ENCODE data around the gene GPHA2.

GPHA2 gene

GRCh38 chr11:64917663-64917995 is 18.1 kb downstream of the GPHA2 start:
- DNase-seq (ENCODE audit: low spot score), result no peak
- peak overlapping the region; percentile 89 for H3K4me3 ChIP-seq
- peak overlapping the region; percentile 66 to 78 for H3K27ac ChIP-seq
- no peak for TF ChIP-seq CTCF (IDR thresholded peaks at IDR 0.05)

GRCh38 chr11:64916775-64917662 is 18.7 kb downstream of the GPHA2 start, which contains the start of gene ATG2A:
TSS of gene ATG2A (minus strand) at chr11:64917209. CDS start at chr11:64917135, 74 bp downstream.
- DNase-seq (ENCODE audit: low spot score), result peak; percentile 99
- TF ChIP-seq CTCF (IDR thresholded peaks at IDR 0.05), result no peak
- Histone ChIP-seq H3K4me3 (peak within 1 kb of the TSS; percentile 89), H3K27ac (peak within 1 kb of the TSS; percentile 74 to 80)

- no peak for TF ChIP-seq CTCF (IDR thresholded peaks at IDR 0.05)
- no peak for DNase-seq (ENCODE audit: low spot score)
- H3K4me3 ChIP-seq, result peak overlapping the region; percentile 89
- peak overlapping the region; percentile 74 to 80 for H3K27ac ChIP-seq
Observed at GRCh38 chr11:64916040-64916774, 19.5 kb downstream of the GPHA2 start.

- TF ChIP-seq CTCF (IDR thresholded peaks at IDR 0.05), result no peak
- Histone ChIP-seq H3K4me3 (peak overlapping the region; percentile 89), H3K27ac (peak overlapping the region in 1 of 2 donors; percentile 80)
- DNase-seq (ENCODE audit: low spot score), result no peak
Observed at GRCh38 chr11:64915376-64915887, 20.3 kb downstream of the GPHA2 start.

GRCh38 chr11:64914123-64914522 is 21.6 kb downstream of the GPHA2 start:
- no peak overlapping the region for H3K27ac ChIP-seq
- DNase-seq (ENCODE audit: low spot score), result no peak
- no peak overlapping the region for H3K4me3 ChIP-seq
- TF ChIP-seq CTCF (IDR thresholded peaks at IDR 0.05), result no peak

- Histone ChIP-seq H3K4me3 (no peak overlapping the region), H3K27ac (no peak overlapping the region)
- no peak for DNase-seq (ENCODE audit: low spot score)
- TF ChIP-seq CTCF (IDR thresholded peaks at IDR 0.05), result no peak
Observed at GRCh38 chr11:64913171-64913727, 22.4 kb downstream of the GPHA2 start.
